GM10266 (cell line): ENCODE results near the gene NELFA.
A peak's percentile ranks its signal among the peaks of the same experiment; 100 is the strongest.

Experiments used
- DNase-seq: peaks from one replicate; pipeline ENCODE4 v3.0.0; 2012; ENCODE audit errors: extremely low spot score
- TF ChIP-seq, protein P1 (sequence below): IDR thresholded peaks from 2 replicates; pipeline ENCODE4 v1.5.1; 2012; ENCODE audit warnings: mild to moderate bottlenecking, low read depth; ENCODE audit not compliant: control insufficient read depth, insufficient read depth; ENCODE audit errors: missing control alignments

The NELFA gene

DNA sequence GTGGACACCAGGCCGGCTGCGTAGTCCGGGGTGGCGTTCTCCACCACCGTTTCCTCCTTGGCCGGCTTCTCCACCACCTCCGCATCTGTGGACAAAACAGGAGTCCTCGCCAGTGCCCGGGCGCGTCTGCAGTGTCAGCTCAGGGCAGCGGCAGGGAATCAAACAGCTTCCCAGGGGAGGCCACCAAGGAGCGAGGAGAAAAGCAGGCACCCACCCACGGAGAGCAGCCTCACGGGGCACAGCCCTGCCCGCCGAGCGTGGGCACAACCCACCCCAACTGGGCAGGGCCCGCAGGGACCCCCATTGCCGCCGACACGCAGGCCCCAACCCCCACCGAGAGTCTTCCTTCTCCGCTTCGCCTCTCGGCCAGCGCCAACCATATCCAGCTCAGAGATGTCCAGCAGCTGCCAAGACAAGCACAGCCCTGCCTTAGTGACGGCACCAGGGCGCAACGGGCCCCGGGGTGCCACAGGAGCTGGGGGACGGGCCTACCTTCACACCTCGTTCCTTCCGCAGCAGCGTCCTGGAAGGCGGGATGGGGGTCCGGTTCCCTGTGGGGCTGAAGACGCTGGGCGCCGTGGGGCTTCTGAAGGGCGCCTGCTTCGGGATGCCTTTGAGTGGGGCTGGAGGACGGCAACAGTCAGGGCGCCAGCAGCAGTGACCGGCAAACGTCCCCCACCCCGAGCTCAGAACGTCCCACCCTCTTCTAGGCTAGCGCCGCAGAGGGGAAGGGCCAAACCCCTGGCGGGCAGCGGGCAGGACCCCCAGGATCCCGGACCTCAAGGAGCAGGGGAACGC, 22.8 kb downstream of the NELFA start:
- DNase-seq: peak; percentile 26
- TF ChIP-seq, protein P1, sequence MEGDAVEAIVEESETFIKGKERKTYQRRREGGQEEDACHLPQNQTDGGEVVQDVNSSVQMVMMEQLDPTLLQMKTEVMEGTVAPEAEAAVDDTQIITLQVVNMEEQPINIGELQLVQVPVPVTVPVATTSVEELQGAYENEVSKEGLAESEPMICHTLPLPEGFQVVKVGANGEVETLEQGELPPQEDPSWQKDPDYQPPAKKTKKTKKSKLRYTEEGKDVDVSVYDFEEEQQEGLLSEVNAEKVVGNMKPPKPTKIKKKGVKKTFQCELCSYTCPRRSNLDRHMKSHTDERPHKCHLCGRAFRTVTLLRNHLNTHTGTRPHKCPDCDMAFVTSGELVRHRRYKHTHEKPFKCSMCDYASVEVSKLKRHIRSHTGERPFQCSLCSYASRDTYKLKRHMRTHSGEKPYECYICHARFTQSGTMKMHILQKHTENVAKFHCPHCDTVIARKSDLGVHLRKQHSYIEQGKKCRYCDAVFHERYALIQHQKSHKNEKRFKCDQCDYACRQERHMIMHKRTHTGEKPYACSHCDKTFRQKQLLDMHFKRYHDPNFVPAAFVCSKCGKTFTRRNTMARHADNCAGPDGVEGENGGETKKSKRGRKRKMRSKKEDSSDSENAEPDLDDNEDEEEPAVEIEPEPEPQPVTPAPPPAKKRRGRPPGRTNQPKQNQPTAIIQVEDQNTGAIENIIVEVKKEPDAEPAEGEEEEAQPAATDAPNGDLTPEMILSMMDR: no peak

DNA sequence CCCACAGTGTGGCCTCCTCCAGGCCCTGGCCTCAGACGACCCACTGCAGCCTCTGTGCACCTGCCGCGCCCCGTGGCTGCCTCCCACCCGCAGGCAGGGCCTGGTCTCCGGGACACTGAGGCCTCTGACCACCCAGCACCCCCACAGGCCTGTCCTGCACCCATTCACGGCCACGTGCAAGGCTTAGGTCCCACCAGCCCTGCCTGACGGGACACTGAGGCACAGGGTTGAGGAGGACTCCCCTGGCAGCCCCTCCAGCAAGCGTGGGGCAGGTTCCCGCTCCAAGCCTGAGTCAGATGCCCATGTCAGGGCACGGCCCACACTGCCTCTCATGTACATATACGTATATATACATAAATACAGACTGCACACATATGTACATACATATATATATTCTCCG, 23.5 kb downstream of the NELFA start:
- TF ChIP-seq, protein P1: no peak
- DNase-seq: peak; percentile 19

DNA sequence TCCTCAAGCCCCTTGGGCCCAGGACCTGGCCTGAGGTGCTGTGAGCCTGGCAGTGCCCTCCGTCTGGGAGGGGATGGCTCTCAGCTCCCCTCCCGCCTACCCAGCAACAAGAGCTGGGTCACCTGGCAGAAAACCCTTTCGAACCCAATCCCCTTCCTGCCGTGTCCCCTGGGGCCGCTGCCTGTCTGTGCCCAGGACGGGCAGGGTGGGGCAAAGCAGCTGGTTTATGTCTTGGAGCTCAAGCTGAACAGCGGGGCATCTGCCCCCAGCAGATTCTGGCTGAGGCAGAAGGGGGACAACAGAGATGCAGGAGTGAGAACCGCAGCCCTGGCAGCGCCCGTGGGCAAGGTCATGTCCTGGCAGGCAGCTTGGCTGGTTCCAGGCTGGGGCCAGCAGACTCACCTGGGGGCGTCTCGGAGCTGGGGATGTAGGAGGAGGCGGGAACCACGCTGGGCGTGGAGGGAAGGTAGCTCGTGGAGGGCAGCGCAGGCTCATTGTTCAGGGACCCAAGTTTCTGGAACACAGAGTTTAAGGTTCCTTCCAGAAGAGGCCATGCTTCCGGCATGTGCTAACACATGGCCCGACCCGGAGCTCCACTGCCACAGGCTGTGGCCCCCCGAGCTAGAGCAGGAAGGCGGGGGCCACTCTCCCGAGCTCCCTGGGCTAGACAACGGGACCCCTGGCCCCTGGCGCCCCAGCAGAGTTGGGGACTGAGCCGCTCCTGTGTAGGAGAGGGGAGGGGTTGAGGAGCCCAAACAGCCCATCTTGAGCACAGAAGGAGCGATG, 24.2 kb downstream of the NELFA start:
- DNase-seq: peak; percentile 43
- TF ChIP-seq, protein P1: no peak

DNA sequence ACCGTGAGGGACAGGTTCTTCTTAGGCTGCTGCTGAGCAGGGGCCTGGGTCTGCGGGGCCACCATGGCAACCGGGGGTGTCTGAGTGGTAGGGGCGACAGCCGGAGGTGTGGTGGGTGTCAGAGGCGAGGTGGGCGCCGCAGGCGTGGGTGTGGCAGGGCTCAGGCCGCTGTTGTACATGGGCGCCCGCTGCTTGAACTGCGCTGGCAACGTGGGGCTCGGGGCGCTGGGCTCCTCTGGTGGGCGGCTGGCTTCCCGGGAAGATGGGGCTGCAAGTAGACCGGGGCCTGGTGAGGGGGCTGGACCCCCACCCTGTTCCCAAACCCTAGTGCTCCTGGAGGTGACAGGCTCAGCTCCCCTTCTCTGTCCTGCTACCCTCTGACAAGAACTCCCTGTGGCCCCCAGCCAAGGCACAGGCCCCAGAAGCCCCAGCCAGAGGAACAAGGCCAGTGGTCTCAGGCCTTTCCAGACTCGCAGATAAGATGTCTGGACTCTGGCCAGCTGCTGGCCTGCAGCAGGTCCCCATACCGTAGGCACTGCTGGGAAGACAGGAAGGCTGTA, 24.8 kb downstream of the NELFA start:
- no peak for DNase-seq
- TF ChIP-seq, protein P1: no peak

- peak; percentile 16 for DNase-seq
- TF ChIP-seq, protein P1: no peak
These were observed 25.5 kb downstream of the NELFA start for GRCh38 chr4:1983053-1983845.

- DNase-seq: peak; percentile 28
These were observed 26.4 kb downstream of the NELFA start for GRCh38 chr4:1982124-1983052.

More at GRCh38 chr4:1982124-1983052, 26.4 kb downstream of the NELFA start:
- TF ChIP-seq, protein P1: no peak
